Measurements from ENCODE around the gene CFAP58.

Gene CFAP58

GRCh38 chr10:104337521-104337984 lies 16.1 kb upstream of the CFAP58 start:
- Mint-ChIP-seq H3K9me3 (no peaks in the 10 kb centered on the region), H3K27ac (peak overlapping the region; percentile 89), H3K36me3 (ENCODE audit: low read depth) (peaks cover 8% of the 10 kb centered on the region), H3K4me1 (ENCODE audit: low read depth) (peaks cover 49% of the 10 kb centered on the region), H3K27me3 (ENCODE audit: low read depth) (peaks cover 4% of the 10 kb centered on the region), H3K4me3 (peak overlapping the region; percentile 96)

- Mint-ChIP-seq H3K27me3 (ENCODE audit: low read depth) (peaks cover 4% of the 10 kb centered on the region), H3K4me1 (ENCODE audit: low read depth) (peaks cover 44% of the 10 kb centered on the region), H3K9me3 (no peaks in the 10 kb centered on the region), H3K36me3 (ENCODE audit: low read depth) (peaks cover 3% of the 10 kb centered on the region), H3K27ac (peak within 1 kb of the TSS; percentile 97), H3K4me3 (peak within 1 kb of the TSS; percentile 96)
These were observed 15.5 kb upstream of the CFAP58 start, which contains the start of gene ITPRIP for GRCh38 chr10:104337985-104338735. Gene ITPRIP, minus strand, starts transcription at chr10:104338465. Its CDS starts 22,414 bp downstream, at chr10:104316051.

GRCh38 chr10:104339469-104340110 lies 14.0 kb upstream of the CFAP58 start:
- H3K27ac Mint-ChIP-seq = peak overlapping the region; percentile 97

GRCh38 chr10:104340111-104340526 lies 13.5 kb upstream of the CFAP58 start:
- peaks cover 4% of the 10 kb centered on the region for H3K27me3 Mint-ChIP-seq (ENCODE audit: low read depth)
- H3K4me3 Mint-ChIP-seq = peak overlapping the region; percentile 55
- peaks cover 32% of the 10 kb centered on the region for H3K4me1 Mint-ChIP-seq (ENCODE audit: low read depth)
- H3K9me3 Mint-ChIP-seq = no peaks in the 10 kb centered on the region
- H3K36me3 Mint-ChIP-seq (ENCODE audit: low read depth) = peaks cover 3% of the 10 kb centered on the region
- H3K27ac Mint-ChIP-seq = peak overlapping the region; percentile 47

More at GRCh38 chr10:104339469-104340110, 14.0 kb upstream of the CFAP58 start:
- Mint-ChIP-seq H3K4me1 (ENCODE audit: low read depth) (peaks cover 34% of the 10 kb centered on the region), H3K9me3 (no peaks in the 10 kb centered on the region), H3K36me3 (ENCODE audit: low read depth) (peaks cover 3% of the 10 kb centered on the region), H3K4me3 (peak overlapping the region; percentile 96), H3K27me3 (ENCODE audit: low read depth) (peaks cover 4% of the 10 kb centered on the region)

- peaks cover 32% of the 10 kb centered on the region for H3K4me1 Mint-ChIP-seq (ENCODE audit: low read depth)
- peaks cover 5% of the 10 kb centered on the region for H3K36me3 Mint-ChIP-seq (ENCODE audit: low read depth)
- peaks cover 5% of the 10 kb centered on the region for H3K9me3 Mint-ChIP-seq
- H3K27me3 Mint-ChIP-seq (ENCODE audit: low read depth) = peaks cover 4% of the 10 kb centered on the region
- H3K27ac Mint-ChIP-seq = no peak overlapping the region
- no peak overlapping the region for H3K4me3 Mint-ChIP-seq
These were observed 13.0 kb upstream of the CFAP58 start for GRCh38 chr10:104340641-104341040.

GRCh38 chr10:104342941-104343411 lies 10.7 kb upstream of the CFAP58 start:
- Mint-ChIP-seq H3K4me3 (no peak overlapping the region), H3K36me3 (ENCODE audit: low read depth) (peaks cover 6% of the 10 kb centered on the region), H3K4me1 (ENCODE audit: low read depth) (peaks cover 27% of the 10 kb centered on the region)

GRCh38 chr10:104344219-104344618 lies 9.4 kb upstream of the CFAP58 start:
- peaks cover 21% of the 10 kb centered on the region for H3K4me1 Mint-ChIP-seq (ENCODE audit: low read depth)
- H3K27ac Mint-ChIP-seq = no peak overlapping the region
- H3K27me3 Mint-ChIP-seq (ENCODE audit: low read depth) = peaks cover 4% of the 10 kb centered on the region
- peaks cover 6% of the 10 kb centered on the region for H3K36me3 Mint-ChIP-seq (ENCODE audit: low read depth)
- no peak overlapping the region for H3K4me3 Mint-ChIP-seq
- peaks cover 9% of the 10 kb centered on the region for H3K9me3 Mint-ChIP-seq

More at GRCh38 chr10:104342941-104343411, 10.7 kb upstream of the CFAP58 start:
- no peak overlapping the region for H3K27ac Mint-ChIP-seq
- H3K27me3 Mint-ChIP-seq (ENCODE audit: low read depth) = peaks cover 4% of the 10 kb centered on the region
- H3K9me3 Mint-ChIP-seq = peaks cover 9% of the 10 kb centered on the region

GRCh38 chr10:104345515-104345914 lies 8.1 kb upstream of the CFAP58 start:
- Mint-ChIP-seq H3K4me1 (ENCODE audit: low read depth) (peaks cover 12% of the 10 kb centered on the region), H3K4me3 (no peak overlapping the region), H3K36me3 (ENCODE audit: low read depth) (peaks cover 5% of the 10 kb centered on the region), H3K27me3 (ENCODE audit: low read depth) (no peaks in the 10 kb centered on the region), H3K9me3 (peaks cover 9% of the 10 kb centered on the region), H3K27ac (no peak overlapping the region)

- peaks cover 9% of the 10 kb centered on the region for H3K9me3 Mint-ChIP-seq
- H3K4me3 Mint-ChIP-seq = no peak overlapping the region
- H3K4me1 Mint-ChIP-seq (ENCODE audit: low read depth) = peaks cover 12% of the 10 kb centered on the region
- H3K27me3 Mint-ChIP-seq (ENCODE audit: low read depth) = no peaks in the 10 kb centered on the region
- H3K27ac Mint-ChIP-seq = no peak overlapping the region
- peaks cover 5% of the 10 kb centered on the region for H3K36me3 Mint-ChIP-seq (ENCODE audit: low read depth)
These were observed 7.7 kb upstream of the CFAP58 start for GRCh38 chr10:104345941-104346340.

GRCh38 chr10:104347295-104348045 lies 6.2 kb upstream of the CFAP58 start:
- peaks cover 9% of the 10 kb centered on the region for H3K9me3 Mint-ChIP-seq
- peaks cover 27% of the 10 kb centered on the region for H3K4me1 Mint-ChIP-seq (ENCODE audit: low read depth)
- no peak overlapping the region for H3K4me3 Mint-ChIP-seq
- no peak overlapping the region for H3K27ac Mint-ChIP-seq
- H3K36me3 Mint-ChIP-seq (ENCODE audit: low read depth) = peaks cover 5% of the 10 kb centered on the region
- H3K27me3 Mint-ChIP-seq (ENCODE audit: low read depth) = no peaks in the 10 kb centered on the region

GRCh38 chr10:104348601-104349000 lies 5.0 kb upstream of the CFAP58 start:
- Mint-ChIP-seq H3K9me3 (peaks cover 9% of the 10 kb centered on the region), H3K4me1 (ENCODE audit: low read depth) (peaks cover 32% of the 10 kb centered on the region), H3K27me3 (ENCODE audit: low read depth) (no peaks in the 10 kb centered on the region), H3K27ac (no peak overlapping the region), H3K4me3 (no peak overlapping the region), H3K36me3 (ENCODE audit: low read depth) (peaks cover 5% of the 10 kb centered on the region)

- Mint-ChIP-seq H3K27ac (no peak overlapping the region), H3K36me3 (ENCODE audit: low read depth) (peaks cover 5% of the 10 kb centered on the region), H3K9me3 (peaks cover 9% of the 10 kb centered on the region), H3K4me3 (no peak overlapping the region), H3K27me3 (ENCODE audit: low read depth) (no peaks in the 10 kb centered on the region), H3K4me1 (ENCODE audit: low read depth) (peaks cover 32% of the 10 kb centered on the region)
These were observed 4.0 kb upstream of the CFAP58 start for GRCh38 chr10:104349623-104350126.

- H3K36me3 Mint-ChIP-seq (ENCODE audit: low read depth) = peaks cover 5% of the 10 kb centered on the region
- peaks cover 8% of the 10 kb centered on the region for H3K9me3 Mint-ChIP-seq
- H3K27me3 Mint-ChIP-seq (ENCODE audit: low read depth) = no peaks in the 10 kb centered on the region
- no peak overlapping the region for H3K4me3 Mint-ChIP-seq
- H3K27ac Mint-ChIP-seq = no peak overlapping the region
- peaks cover 31% of the 10 kb centered on the region for H3K4me1 Mint-ChIP-seq (ENCODE audit: low read depth)
These were observed 3.5 kb upstream of the CFAP58 start for GRCh38 chr10:104350127-104350635.

Data from T-helper 1 cell treated with Interleukin-12 subunit alpha and Interleukin-12 subunit beta and Interleukin-4 antibody, amounts not matched to agents 30 μg/mL and 1 μg/mL, for 36 hours (primary cell).